DND-41 (cell line): ENCODE results near the gene CTNNA3.

Experiments used
- CTCF ChIP-seq: IDR thresholded peaks from 2 replicates; pipeline ENCODE4 v1.5.1; 2012; ENCODE audit warnings: borderline replicate concordance, low read length, moderate library complexity, mild to moderate bottlenecking; ENCODE audit not compliant: poor library complexity, severe bottlenecking; ENCODE audit errors: extremely low read depth
- EZH2 ChIP-seq: IDR thresholded peaks from 3 replicates; pipeline ENCODE4 v1.6.1; 2012; ENCODE audit warnings: borderline replicate concordance, low read depth, mild to moderate bottlenecking, moderate library complexity, low read length, inconsistent platforms; ENCODE audit not compliant: severe bottlenecking

DNA sequence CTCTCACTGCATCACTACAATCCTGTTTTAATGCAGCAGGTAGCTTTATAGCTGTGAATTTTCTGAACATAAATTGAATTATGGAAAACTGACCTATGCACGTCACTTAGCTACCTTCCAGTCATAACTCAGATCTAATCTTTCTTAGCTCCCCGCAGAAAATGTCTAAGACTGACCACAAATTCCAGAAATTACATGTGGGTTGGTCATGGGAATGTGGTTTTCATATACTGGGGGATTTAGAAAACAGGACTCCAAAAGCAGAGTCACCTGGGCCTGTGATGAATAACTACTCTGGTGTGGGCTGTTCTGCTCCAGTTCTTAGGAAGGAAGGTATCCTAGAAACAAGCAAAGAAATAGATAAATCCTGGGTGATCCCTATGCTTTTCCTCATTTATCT, 948.5 kb downstream of the CTNNA3 start:
- TF ChIP-seq CTCF (no peak), EZH2 (no peak)
